A673 (cell line): Measurements from ENCODE around the gene ARNT2. TPM values are rescaled to one million over a fixed set of nuclear protein-coding genes. Genes with fewer than 3 reads are reported as not detected.
"Not testable (repeated sequence)": the region's sequence is repeated elsewhere in the genome, so short reads cannot be mapped to it uniquely, and the experiment has no call there.

Source experiments
- BruUV-seq: library from RNA; stranded (reverse); fragments of 400-500 nt; replicated peaks from 2 replicates; lab custom pipeline; 2021; lab: Mats Ljungman, UMichigan
- CTCF ChIA-PET: fragments of 300-600 bp; sonication (Branson Sonifier 250); formaldehyde crosslinking; loops from one replicate; lab custom pipeline; 2022; ENCODE audit warnings: antibody characterized with exemption; lab: Charles Lee
- POLR2A ChIA-PET: fragments of 300-600 bp; sonication (Branson Sonifier 250); formaldehyde crosslinking; loops from one replicate; lab custom pipeline; 2022; ENCODE audit warnings: antibody characterized with exemption; ENCODE audit not compliant: low non-redundant PET; lab: Charles Lee
- DNase-seq: peaks from one replicate; pipeline ENCODE4 v3.0.0-alpha.2; 2015; ENCODE audit warnings: low spot score
- H3K27ac ChIP-seq: fragments of 200-600 bp; sonication (generic); 2 replicates; pipeline ENCODE4 v1.5.1; 2016; ENCODE audit warnings: mixed run types, low read depth, mild to moderate bottlenecking, mixed read lengths, antibody characterized with exemption, low read length; ENCODE audit not compliant: poor library complexity, severe bottlenecking
- H3K27me3 ChIP-seq: fragments of 200-600 bp; sonication (generic); replicated peaks from 2 replicates; pipeline ENCODE4 v1.6.1; 2017; ENCODE audit warnings: mixed run types, low read depth, mild to moderate bottlenecking, mixed read lengths, antibody characterized with exemption, low read length; ENCODE audit not compliant: insufficient read depth, poor library complexity
- H3K36me3 ChIP-seq: fragments of 200-600 bp; sonication (generic); 2 replicates; pipeline ENCODE4 v1.6.1; 2016; ENCODE audit warnings: mixed run types, mild to moderate bottlenecking, mixed read lengths, antibody characterized with exemption, low read length; ENCODE audit not compliant: insufficient read depth, poor library complexity, severe bottlenecking
- H3K4me1 ChIP-seq: fragments of 200-600 bp; sonication (generic); 2 replicates; pipeline ENCODE4 v1.6.1; 2017; ENCODE audit warnings: mixed run types, mild to moderate bottlenecking, mixed read lengths, antibody characterized with exemption, low read length; ENCODE audit not compliant: insufficient read depth, poor library complexity, severe bottlenecking
- H3K4me3 ChIP-seq: fragments of 200-600 bp; sonication (generic); 2 replicates; pipeline ENCODE4 v1.5.1; 2016; ENCODE audit warnings: low read depth, mixed run types, mild to moderate bottlenecking, mixed read lengths, low read length; ENCODE audit not compliant: poor library complexity, severe bottlenecking
- H3K9me3 ChIP-seq: fragments of 200-600 bp; sonication (generic); 2 replicates; pipeline ENCODE4 v1.6.1; 2016; ENCODE audit warnings: mixed run types, low read depth, mild to moderate bottlenecking, mixed read lengths, antibody characterized with exemption, low read length; ENCODE audit not compliant: poor library complexity, severe bottlenecking
- EZH2 ChIP-seq: fragments of 200-600 bp; sonication (generic); IDR thresholded peaks from 2 replicates; pipeline ENCODE4 v1.6.1; 2017; ENCODE audit warnings: borderline replicate concordance, low read depth, mild to moderate bottlenecking, mixed read lengths, antibody characterized with exemption, low read length; ENCODE audit not compliant: poor library complexity, severe bottlenecking
- intact Hi-C: fragments of 100-400 bp; cut with micrococcal nuclease; formaldehyde crosslinking; loops from one replicate; pipeline ENCODE4 v1.10.0; 2022; ENCODE audit not compliant: unreplicated experiment
- total RNA-seq: library from RNA; stranded (reverse); gene quantifications from 2 replicates; pipeline ENCODE4 v1.2.3, GENCODE V29; 2021
- TF ChIP-seq, protein P1 (sequence below): fragments of 300-800, 200-600 bp; sonication (generic); conservative IDR thresholded peaks from 2 replicates; pipeline ENCODE4 v1.5.1; 2017; ENCODE audit warnings: low read depth, mild to moderate bottlenecking, antibody characterized with exemption, low read length, moderate library complexity, mixed read lengths

Gene ARNT2
- total RNA-seq, 1 experiment from 2014 or later = 2.1 TPM

GRCh38 chr15:80509800-80510199 lies 105.6 kb downstream of the ARNT2 start:
- Histone ChIP-seq H3K9me3 (no peaks in the 10 kb centered on the region), H3K27me3 (no peaks in the 10 kb centered on the region), H3K36me3 (no peaks in the 10 kb centered on the region), H3K4me3 (no peak overlapping the region), H3K4me1 (no peaks in the 10 kb centered on the region), H3K27ac (no peak overlapping the region)
- ChIA-PET POLR2A (no interaction called here), CTCF (no interaction called here)
- no peak for TF ChIP-seq EZH2
- TF ChIP-seq, protein P1, sequence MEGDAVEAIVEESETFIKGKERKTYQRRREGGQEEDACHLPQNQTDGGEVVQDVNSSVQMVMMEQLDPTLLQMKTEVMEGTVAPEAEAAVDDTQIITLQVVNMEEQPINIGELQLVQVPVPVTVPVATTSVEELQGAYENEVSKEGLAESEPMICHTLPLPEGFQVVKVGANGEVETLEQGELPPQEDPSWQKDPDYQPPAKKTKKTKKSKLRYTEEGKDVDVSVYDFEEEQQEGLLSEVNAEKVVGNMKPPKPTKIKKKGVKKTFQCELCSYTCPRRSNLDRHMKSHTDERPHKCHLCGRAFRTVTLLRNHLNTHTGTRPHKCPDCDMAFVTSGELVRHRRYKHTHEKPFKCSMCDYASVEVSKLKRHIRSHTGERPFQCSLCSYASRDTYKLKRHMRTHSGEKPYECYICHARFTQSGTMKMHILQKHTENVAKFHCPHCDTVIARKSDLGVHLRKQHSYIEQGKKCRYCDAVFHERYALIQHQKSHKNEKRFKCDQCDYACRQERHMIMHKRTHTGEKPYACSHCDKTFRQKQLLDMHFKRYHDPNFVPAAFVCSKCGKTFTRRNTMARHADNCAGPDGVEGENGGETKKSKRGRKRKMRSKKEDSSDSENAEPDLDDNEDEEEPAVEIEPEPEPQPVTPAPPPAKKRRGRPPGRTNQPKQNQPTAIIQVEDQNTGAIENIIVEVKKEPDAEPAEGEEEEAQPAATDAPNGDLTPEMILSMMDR = no peak
- intact Hi-C loops = no loop called here
- no TSS peak for BruUV-seq
- DNase-seq = no peak

DNA sequence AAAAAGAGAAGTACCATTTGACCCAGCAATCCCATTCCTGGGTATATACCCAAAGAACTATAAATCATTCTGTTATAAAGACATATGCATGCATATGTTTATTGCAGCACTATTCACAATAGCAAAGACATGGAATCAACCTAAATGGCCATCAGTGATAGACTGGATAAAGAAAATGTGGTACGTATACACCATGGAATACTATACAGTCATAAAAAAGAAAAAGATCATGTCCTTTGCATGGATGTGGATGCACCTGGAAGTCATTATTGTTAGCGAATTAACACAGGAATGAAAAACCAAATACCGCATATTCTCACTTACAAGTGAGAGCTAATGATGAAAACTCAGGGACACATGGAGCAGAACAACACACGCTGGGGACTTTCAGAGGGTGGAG lies 106.8 kb downstream of the ARNT2 start:
- H3K27me3 ChIP-seq, intact Hi-C loops, CTCF ChIA-PET, H3K27ac ChIP-seq, BruUV-seq, H3K9me3 ChIP-seq, DNase-seq, H3K36me3 ChIP-seq, POLR2A ChIA-PET, H3K4me1 ChIP-seq, H3K4me3 ChIP-seq: not testable (repeated sequence)

DNA sequence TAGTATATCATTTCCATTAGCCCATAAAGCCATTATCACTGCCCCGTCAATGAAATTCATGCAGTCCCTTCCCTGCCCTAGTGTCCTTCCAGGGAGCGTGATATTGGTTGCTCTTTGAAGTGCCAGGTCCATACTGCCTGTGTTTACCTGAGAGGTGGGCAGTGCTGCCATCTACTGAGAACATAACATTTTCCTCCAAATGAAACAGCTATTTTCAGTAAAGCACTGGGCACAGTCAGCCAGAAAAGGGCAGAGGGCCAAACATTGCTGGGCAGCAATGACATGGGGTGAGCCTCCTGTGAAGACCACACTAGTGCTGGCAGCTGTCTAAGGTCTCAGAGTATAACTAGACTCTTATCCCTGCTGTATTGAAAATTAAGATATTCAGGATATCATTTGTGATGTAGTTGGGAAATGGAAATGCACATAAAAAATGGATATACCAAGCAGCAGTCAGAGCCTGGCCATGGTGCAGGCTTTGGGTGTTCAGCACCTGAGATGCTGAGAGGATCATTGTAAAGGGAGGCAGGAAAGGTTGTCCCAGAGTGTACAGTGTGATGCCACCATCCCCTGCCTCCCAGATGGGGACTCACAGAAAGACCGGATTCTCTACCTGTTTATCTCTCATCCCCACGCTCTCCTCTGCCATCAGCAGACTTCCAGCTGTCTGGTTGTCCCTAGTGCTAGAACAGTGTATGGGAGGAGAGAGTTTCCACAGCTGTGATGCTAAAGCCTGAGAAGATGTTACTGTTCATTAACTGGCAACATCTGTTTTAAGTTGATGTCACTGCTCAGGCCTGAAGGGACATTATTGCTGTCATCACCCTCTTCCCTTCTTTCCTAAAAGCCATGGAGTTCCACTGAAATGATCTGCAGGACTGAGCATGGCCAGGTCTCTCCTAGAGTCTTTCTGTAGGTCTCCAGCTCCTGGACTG lies 108.8 kb downstream of the ARNT2 start:
- ChIA-PET CTCF (interaction anchor here (0.6 kb wide), 1 partner anchor 275 kb away, joined by 3 read pairs; no protein-coding TSS in a partner anchor), POLR2A (no interaction called here)
- Histone ChIP-seq H3K9me3 (no peaks in the 10 kb centered on the region), H3K27me3 (no peaks in the 10 kb centered on the region), H3K4me1 (no peaks in the 10 kb centered on the region), H3K4me3 (no peak overlapping the region), H3K36me3 (no peaks in the 10 kb centered on the region), H3K27ac (no peak overlapping the region)
- no TSS peak for BruUV-seq
- DNase-seq = no peak
- intact Hi-C loops = no loop called here
- TF ChIP-seq EZH2 = no peak
- TF ChIP-seq, protein P1 = no peak
